Smooth muscle cell (in vitro differentiated cells): Measurements from ENCODE around the gene MAN1B1. TPM values are rescaled to one million over a fixed set of nuclear protein-coding genes. Genes with fewer than 3 reads are reported as not detected.

Experiments
- DNase-seq: peaks from one replicate; lab custom pipeline; 2025; ENCODE audit not compliant: unreplicated experiment; lab: John Stamatoyannopoulos, UW
- H2AFZ ChIP-seq: fragments of 200-600 bp; sonication (generic); 2 replicates; pipeline ENCODE4 v1.6.0; 2016; ENCODE audit warnings: antibody characterized with exemption, low read depth, mild to moderate bottlenecking
- H3F3A ChIP-seq: fragments of 200-600 bp; sonication (generic); 2 replicates; pipeline ENCODE4 v1.6.0; 2017; ENCODE audit warnings: antibody characterized with exemption, low read depth
- H3K27ac ChIP-seq: fragments of 200-600 bp; sonication (generic); 2 replicates; pipeline ENCODE4 v1.5.1; 2016; ENCODE audit warnings: low read depth, mild to moderate bottlenecking
- H3K27me3 ChIP-seq: fragments of 200-600 bp; sonication (generic); 2 replicates; pipeline ENCODE4 v1.6.1; 2016; ENCODE audit warnings: low read depth, mild to moderate bottlenecking
- H3K36me3 ChIP-seq: fragments of 200-600 bp; sonication (generic); 2 replicates; pipeline ENCODE4 v1.5.1; 2016; ENCODE audit warnings: low read depth
- H3K4me1 ChIP-seq: fragments of 200-600 bp; sonication (generic); 2 replicates; pipeline ENCODE4 v1.5.1; 2016; ENCODE audit warnings: low read depth
- H3K4me2 ChIP-seq: fragments of 200-600 bp; sonication (generic); 2 replicates; pipeline ENCODE4 v1.6.0; 2016; ENCODE audit warnings: mild to moderate bottlenecking
- H3K4me3 ChIP-seq: fragments of 200-600 bp; sonication (generic); 2 replicates; pipeline ENCODE4 v1.5.1; 2016; ENCODE audit warnings: mild to moderate bottlenecking
- H3K79me2 ChIP-seq: fragments of 200-600 bp; sonication (generic); 2 replicates; pipeline ENCODE4 v1.6.0; 2016; ENCODE audit warnings: low read depth, mild to moderate bottlenecking
- H3K9ac ChIP-seq: fragments of 200-600 bp; sonication (generic); 2 replicates; pipeline ENCODE4 v1.6.0; 2016; ENCODE audit warnings: low read depth
- H3K9me3 ChIP-seq: fragments of 200-600 bp; sonication (generic); replicated peaks from 2 replicates; pipeline ENCODE4 v1.5.1; 2016; ENCODE audit warnings: low read depth
- H4K20me1 ChIP-seq: fragments of 200-600 bp; sonication (generic); 2 replicates; pipeline ENCODE4 v1.6.0; 2016; ENCODE audit warnings: low read depth
- CTCF ChIP-seq: fragments of 200-600 bp; sonication (generic); IDR thresholded peaks from 2 replicates; pipeline ENCODE4 v1.5.1; 2017; ENCODE audit warnings: borderline replicate concordance, mild to moderate bottlenecking, antibody characterized with exemption; ENCODE audit not compliant: insufficient read depth, poor library complexity, severe bottlenecking
- WGBS: methylation state at CpG from one replicate; pipeline ENCODE4 v1.1.7; 2016; ENCODE audit warnings: low lambda C conversion rate; 5-methylcytosine and 5-hydroxymethylcytosine counted together
- polyA plus RNA-seq: library from polyadenylated mRNA; unstranded; fragments of >200 nt; fragmentation: Nextera tagmentation; extraction: Ambion mirVana; gene quantifications from 2 replicates; pipeline ENCODE4 v1.2.1, GENCODE V29; 2016
- total RNA-seq: library from RNA; depleted of rRNA; stranded (reverse); fragments of >200 nt; gene quantifications from 2 replicates; pipeline ENCODE4 v1.2.3, GENCODE V29; 2014

MAN1B1 gene
- total and polyA plus RNA-seq, 2 experiments from 2014 or later, result 62.9 to 97.1 TPM

GRCh38 chr9:137095664-137096517 is 9.1 kb downstream of the MAN1B1 start:
- peaks cover 10% of the 10 kb centered on the region for H4K20me1 ChIP-seq
- no peak for TF ChIP-seq CTCF
- H3K27me3 ChIP-seq, result no peaks in the 10 kb centered on the region
- no peak overlapping the region for H3K4me3 ChIP-seq
- DNase-seq, result no peak
- H3K79me2 ChIP-seq, result no peaks in the 10 kb centered on the region
- H3K4me1 ChIP-seq, result no peaks in the 10 kb centered on the region
- H3K9me3 ChIP-seq, result no peaks in the 10 kb centered on the region
- no peak overlapping the region for H3K4me2 ChIP-seq
- H3K9ac ChIP-seq, result no peak overlapping the region
- WGBS, result 93% methylated on average over 30 of the region's 30 CpGs
- no peaks in the 10 kb centered on the region for H3F3A ChIP-seq
- no peaks in the 10 kb centered on the region for H3K36me3 ChIP-seq
- no peak overlapping the region for H3K27ac ChIP-seq
- no peak overlapping the region for H2AFZ ChIP-seq

- no peak overlapping the region for H3K4me3 ChIP-seq
- H3K9me3 ChIP-seq, result no peaks in the 10 kb centered on the region
- H3K79me2 ChIP-seq, result no peaks in the 10 kb centered on the region
- H4K20me1 ChIP-seq, result peaks cover 7% of the 10 kb centered on the region
- 97% methylated on average over 31 of the region's 31 CpGs for WGBS
- no peaks in the 10 kb centered on the region for H3K27me3 ChIP-seq
- no peaks in the 10 kb centered on the region for H3K4me1 ChIP-seq
- H3K36me3 ChIP-seq, result peaks cover 4% of the 10 kb centered on the region
- H3K4me2 ChIP-seq, result no peak overlapping the region
- H3K27ac ChIP-seq, result no peak overlapping the region
- DNase-seq, result no peak
- no peak overlapping the region for H3K9ac ChIP-seq
- H3F3A ChIP-seq, result no peaks in the 10 kb centered on the region
- TF ChIP-seq CTCF, result no peak
- no peak overlapping the region for H2AFZ ChIP-seq
Measured at GRCh38 chr9:137096785-137097546, 10.2 kb downstream of the MAN1B1 start.

- DNase-seq, result no peak
- Histone ChIP-seq H3K9ac (no peak overlapping the region), H3K4me2 (no peak overlapping the region), H3K9me3 (no peaks in the 10 kb centered on the region), H3K79me2 (no peaks in the 10 kb centered on the region), H4K20me1 (peaks cover 3% of the 10 kb centered on the region), H3K4me1 (no peaks in the 10 kb centered on the region), H3F3A (no peaks in the 10 kb centered on the region), H2AFZ (no peak overlapping the region), H3K27ac (no peak overlapping the region), H3K4me3 (no peak overlapping the region), H3K27me3 (no peaks in the 10 kb centered on the region), H3K36me3 (peaks cover 4% of the 10 kb centered on the region)
- TF ChIP-seq CTCF, result no peak
- WGBS, result 95% methylated on average over 20 of the region's 20 CpGs
Measured at GRCh38 chr9:137097761-137098462, 11.1 kb downstream of the MAN1B1 start.
